Measurements from ENCODE around the gene IMPACT.

- TF ChIP-seq, protein P1, sequence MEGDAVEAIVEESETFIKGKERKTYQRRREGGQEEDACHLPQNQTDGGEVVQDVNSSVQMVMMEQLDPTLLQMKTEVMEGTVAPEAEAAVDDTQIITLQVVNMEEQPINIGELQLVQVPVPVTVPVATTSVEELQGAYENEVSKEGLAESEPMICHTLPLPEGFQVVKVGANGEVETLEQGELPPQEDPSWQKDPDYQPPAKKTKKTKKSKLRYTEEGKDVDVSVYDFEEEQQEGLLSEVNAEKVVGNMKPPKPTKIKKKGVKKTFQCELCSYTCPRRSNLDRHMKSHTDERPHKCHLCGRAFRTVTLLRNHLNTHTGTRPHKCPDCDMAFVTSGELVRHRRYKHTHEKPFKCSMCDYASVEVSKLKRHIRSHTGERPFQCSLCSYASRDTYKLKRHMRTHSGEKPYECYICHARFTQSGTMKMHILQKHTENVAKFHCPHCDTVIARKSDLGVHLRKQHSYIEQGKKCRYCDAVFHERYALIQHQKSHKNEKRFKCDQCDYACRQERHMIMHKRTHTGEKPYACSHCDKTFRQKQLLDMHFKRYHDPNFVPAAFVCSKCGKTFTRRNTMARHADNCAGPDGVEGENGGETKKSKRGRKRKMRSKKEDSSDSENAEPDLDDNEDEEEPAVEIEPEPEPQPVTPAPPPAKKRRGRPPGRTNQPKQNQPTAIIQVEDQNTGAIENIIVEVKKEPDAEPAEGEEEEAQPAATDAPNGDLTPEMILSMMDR (IDR thresholded peaks at IDR 0.05; ENCODE audit: low read depth, low read length, poor library complexity, severe bottlenecking), result no peak
- TF ChIP-seq EZH2phosphoT487 (IDR thresholded peaks at IDR 0.05; ENCODE audit: borderline replicate concordance, low read length), result no peak
Measured at GRCh38 chr18:24413148-24413547, 13.3 kb upstream of the IMPACT start.

Data from DOHH2 (cell line).